Mammary epithelial cell (primary cell): ENCODE data around the gene DPP10.

Experiments used
- EZH2 ChIP-seq: IDR thresholded peaks from 2 replicates; pipeline ENCODE4 v1.6.1; 2012; ENCODE audit warnings: low read length, inconsistent platforms, borderline replicate concordance
- TF ChIP-seq, protein P1 (sequence below), 2 donors: IDR thresholded peaks in 1 of 2; conservative IDR thresholded peaks in 1 of 2; 2 replicates each; pipeline ENCODE4 v1.5.1; 2011 to 2012; ENCODE audit warnings: inconsistent platforms in 2 of 2, low read length in 2 of 2, mild to moderate bottlenecking in 2 of 2, control low read depth in 1 of 2, low read depth in 1 of 2; ENCODE audit not compliant: insufficient read depth in 1 of 2; ENCODE audit errors: extremely low read depth in 1 of 2

DNA sequence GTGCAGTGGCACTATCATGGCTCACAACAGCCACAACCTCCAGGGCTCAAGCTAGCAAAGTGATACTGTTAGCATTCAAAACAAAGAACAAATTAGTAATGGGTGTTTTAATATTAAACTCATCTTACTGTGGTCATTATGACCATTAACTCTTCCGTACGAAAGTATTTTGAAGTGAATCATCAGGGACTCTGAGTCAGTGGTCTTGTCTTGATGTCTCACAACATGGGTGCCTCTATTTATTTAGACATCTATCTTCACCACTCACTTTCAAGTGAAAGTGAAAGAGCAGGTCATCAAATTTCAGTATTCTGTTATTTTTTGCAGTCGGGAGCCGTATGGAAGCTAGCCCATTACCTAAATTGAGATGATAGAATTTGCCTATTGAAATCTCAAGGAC, 1118.2 kb downstream of the DPP10 start:
- TF ChIP-seq, protein P1, sequence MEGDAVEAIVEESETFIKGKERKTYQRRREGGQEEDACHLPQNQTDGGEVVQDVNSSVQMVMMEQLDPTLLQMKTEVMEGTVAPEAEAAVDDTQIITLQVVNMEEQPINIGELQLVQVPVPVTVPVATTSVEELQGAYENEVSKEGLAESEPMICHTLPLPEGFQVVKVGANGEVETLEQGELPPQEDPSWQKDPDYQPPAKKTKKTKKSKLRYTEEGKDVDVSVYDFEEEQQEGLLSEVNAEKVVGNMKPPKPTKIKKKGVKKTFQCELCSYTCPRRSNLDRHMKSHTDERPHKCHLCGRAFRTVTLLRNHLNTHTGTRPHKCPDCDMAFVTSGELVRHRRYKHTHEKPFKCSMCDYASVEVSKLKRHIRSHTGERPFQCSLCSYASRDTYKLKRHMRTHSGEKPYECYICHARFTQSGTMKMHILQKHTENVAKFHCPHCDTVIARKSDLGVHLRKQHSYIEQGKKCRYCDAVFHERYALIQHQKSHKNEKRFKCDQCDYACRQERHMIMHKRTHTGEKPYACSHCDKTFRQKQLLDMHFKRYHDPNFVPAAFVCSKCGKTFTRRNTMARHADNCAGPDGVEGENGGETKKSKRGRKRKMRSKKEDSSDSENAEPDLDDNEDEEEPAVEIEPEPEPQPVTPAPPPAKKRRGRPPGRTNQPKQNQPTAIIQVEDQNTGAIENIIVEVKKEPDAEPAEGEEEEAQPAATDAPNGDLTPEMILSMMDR (conservative IDR thresholded peaks at IDR 0.05 in 1 of 2, IDR thresholded peaks at IDR 0.05 in 1 of 2; ENCODE audit: extremely low read depth in 1 of 2, insufficient read depth in 1 of 2, low read depth in 1 of 2, low read length in 2 of 2): no peak
- no peak for TF ChIP-seq EZH2
